ENCODE measurements around the gene GPATCH1.

GPATCH1 gene

DNA sequence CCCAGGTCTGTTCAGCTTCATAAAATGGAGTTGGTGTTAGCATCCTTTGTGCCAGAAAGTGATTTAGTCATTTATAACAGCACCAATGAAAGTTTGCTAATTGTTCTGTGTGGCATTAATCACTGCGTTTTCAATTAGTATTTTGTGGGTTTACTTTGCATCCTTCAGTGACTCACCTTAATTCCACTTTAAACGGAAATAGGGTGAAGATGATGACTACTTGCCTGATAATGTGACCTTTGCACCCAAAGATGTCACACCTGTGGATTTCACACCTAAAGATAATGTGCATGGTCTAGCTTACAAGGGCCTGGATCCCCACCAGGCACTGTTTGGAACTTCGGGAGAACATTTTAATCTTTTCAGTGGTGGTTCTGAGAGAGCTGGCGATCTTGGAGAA is 15.0 kb downstream of the GPATCH1 start:
- H3K4me3 ChIP-seq (ENCODE audit: low read length) = no peak overlapping the region
- H3K9me3 ChIP-seq (ENCODE audit: insufficient read depth, low read depth, low read length) = no peaks in the 10 kb centered on the region
- no peak overlapping the region for H3K9ac ChIP-seq (ENCODE audit: low read depth, low read length)
- H3K4me1 ChIP-seq (ENCODE audit: insufficient read depth, low read length) = no peaks in the 10 kb centered on the region
- H3K36me3 ChIP-seq (ENCODE audit: insufficient read depth, low read depth, low read length) = peaks cover 65% of the 10 kb centered on the region
- H3K27ac ChIP-seq (ENCODE audit: low read length) = no peak overlapping the region
- H3K27me3 ChIP-seq (ENCODE audit: insufficient read depth, low read length) = no peaks in the 10 kb centered on the region

DNA sequence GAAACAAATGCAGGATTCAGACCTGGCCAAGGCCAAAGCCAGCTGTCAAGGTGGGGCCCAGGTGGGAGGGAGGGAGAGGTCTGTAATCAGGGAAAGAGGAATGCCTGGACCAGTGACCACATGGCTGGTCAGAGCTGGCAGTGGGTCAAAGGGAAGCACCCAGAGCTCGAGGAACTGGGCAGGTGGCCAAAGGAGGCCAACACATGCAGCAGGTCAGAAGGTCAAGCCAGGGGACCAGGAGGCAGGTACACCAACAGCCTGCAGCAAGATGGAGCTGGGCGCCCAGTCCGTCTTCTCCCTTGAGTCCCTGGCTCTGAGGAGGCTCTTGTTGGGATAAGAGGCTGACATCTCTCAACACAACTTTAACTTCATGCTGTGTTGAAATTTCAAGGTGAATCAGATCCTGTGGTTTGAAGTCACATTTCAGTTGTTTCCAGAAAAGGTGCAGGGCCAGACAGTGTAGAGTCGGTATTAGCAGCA is 17.1 kb downstream of the GPATCH1 start:
- H3K9me3 ChIP-seq (ENCODE audit: insufficient read depth, low read depth, low read length) = no peaks in the 10 kb centered on the region
- H3K9ac ChIP-seq (ENCODE audit: low read depth, low read length) = no peak overlapping the region
- H3K4me3 ChIP-seq (ENCODE audit: low read length) = no peak overlapping the region
- no peaks in the 10 kb centered on the region for H3K27me3 ChIP-seq (ENCODE audit: insufficient read depth, low read length)
- no peak overlapping the region for H3K27ac ChIP-seq (ENCODE audit: low read length)
- no peaks in the 10 kb centered on the region for H3K4me1 ChIP-seq (ENCODE audit: insufficient read depth, low read length)
- H3K36me3 ChIP-seq (ENCODE audit: insufficient read depth, low read depth, low read length) = peaks cover 63% of the 10 kb centered on the region

DNA sequence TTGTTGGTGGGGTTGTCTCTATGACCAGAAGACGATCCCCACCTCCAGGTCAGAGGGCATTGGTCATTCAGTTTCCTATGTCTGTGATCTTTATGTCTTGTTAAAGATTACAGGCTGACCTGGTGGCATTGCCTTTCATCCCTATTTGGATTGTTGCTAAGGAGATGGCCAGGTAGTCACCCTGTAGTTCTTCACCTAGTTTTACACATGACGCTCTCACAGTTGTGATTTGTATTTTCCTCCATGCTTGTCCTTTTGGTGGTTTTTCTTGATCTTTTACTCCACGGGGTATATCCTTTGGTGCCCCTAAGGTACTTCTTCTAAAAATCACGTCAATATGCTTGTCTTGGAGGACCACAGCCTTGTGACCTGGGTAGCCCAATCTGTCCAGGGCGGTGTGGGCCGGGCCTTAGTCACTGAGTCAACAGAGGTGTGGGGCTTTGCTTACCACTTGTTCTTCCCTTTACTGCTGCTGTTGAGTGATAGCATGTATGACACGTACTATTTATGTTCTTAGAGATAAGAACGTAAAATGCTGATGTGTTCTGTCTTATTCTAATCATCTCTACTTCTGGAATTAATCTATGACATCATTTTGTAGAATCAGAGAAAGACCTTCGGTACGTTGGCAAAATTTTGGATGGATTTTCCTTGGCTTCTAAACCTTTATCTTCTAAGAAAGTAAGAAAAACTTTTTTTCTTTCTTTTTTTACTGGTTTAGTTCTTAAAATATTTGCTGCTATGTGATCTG is 20.1 kb downstream of the GPATCH1 start:
- H3K4me3 ChIP-seq (ENCODE audit: low read length) = no peak overlapping the region

DNA sequence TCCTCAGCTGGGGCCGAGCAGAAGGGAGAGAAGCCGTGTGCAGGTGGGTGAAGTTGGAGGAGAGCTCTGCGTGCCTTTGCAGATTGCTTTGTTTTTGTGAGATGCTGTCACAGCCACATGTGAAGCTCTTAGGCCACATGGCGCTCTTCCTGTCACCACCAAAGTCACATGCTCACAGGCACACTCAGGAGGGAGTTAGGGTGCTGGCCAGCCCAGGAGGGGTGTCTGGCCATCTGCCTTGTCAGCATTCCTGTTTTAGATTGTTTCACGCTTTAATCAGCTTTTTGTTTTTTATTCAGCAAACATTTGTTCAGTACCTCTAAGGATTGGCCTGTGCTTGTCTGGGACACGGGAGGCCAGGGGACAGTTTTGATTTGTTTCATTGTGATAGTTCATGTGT is 21.9 kb downstream of the GPATCH1 start:
- no peaks in the 10 kb centered on the region for H3K4me1 ChIP-seq (ENCODE audit: insufficient read depth, low read length)
- H3K27ac ChIP-seq (ENCODE audit: low read length) = no peak overlapping the region
- no peaks in the 10 kb centered on the region for H3K27me3 ChIP-seq (ENCODE audit: insufficient read depth, low read length)
- peaks cover 46% of the 10 kb centered on the region for H3K36me3 ChIP-seq (ENCODE audit: insufficient read depth, low read depth, low read length)
- H3K4me3 ChIP-seq (ENCODE audit: low read length) = no peak overlapping the region
- no peaks in the 10 kb centered on the region for H3K9me3 ChIP-seq (ENCODE audit: insufficient read depth, low read depth, low read length)
- no peak overlapping the region for H3K9ac ChIP-seq (ENCODE audit: low read depth, low read length)

More for the DNA sequence above, 20.1 kb downstream of the GPATCH1 start:
- Histone ChIP-seq H3K9ac (ENCODE audit: low read depth, low read length) (no peak overlapping the region), H3K4me1 (ENCODE audit: insufficient read depth, low read length) (no peaks in the 10 kb centered on the region), H3K27ac (ENCODE audit: low read length) (no peak overlapping the region), H3K36me3 (ENCODE audit: insufficient read depth, low read depth, low read length) (peaks cover 44% of the 10 kb centered on the region), H3K9me3 (ENCODE audit: insufficient read depth, low read depth, low read length) (no peaks in the 10 kb centered on the region), H3K27me3 (ENCODE audit: insufficient read depth, low read length) (no peaks in the 10 kb centered on the region)

DNA sequence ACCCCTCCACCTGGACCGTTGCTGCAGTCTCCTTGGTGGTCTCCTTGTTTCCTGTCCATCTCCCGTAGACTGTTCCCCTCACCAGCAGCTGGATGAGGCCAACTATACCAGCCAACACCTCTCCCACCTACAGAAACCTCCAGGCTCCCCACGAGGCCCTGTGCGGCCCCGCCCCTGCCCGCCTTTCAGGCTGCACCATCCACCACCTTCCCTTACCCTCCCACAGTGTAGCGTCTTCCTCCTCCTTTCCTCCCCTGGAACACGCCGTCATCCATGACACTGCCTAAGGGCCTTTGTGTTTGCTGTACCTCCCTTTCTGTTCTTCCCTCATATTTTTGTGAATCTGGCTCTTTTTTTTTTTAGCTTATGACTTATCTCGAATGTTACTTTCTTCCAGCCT is 27.2 kb downstream of the GPATCH1 start:
- Histone ChIP-seq H3K27me3 (ENCODE audit: insufficient read depth, low read length) (no peaks in the 10 kb centered on the region), H3K4me1 (ENCODE audit: insufficient read depth, low read length) (no peaks in the 10 kb centered on the region), H3K9ac (ENCODE audit: low read depth, low read length) (no peak overlapping the region), H3K9me3 (ENCODE audit: insufficient read depth, low read depth, low read length) (no peaks in the 10 kb centered on the region), H3K27ac (ENCODE audit: low read length) (no peak overlapping the region), H3K4me3 (ENCODE audit: low read length) (no peak overlapping the region), H3K36me3 (ENCODE audit: insufficient read depth, low read depth, low read length) (peaks cover 55% of the 10 kb centered on the region)

DNA sequence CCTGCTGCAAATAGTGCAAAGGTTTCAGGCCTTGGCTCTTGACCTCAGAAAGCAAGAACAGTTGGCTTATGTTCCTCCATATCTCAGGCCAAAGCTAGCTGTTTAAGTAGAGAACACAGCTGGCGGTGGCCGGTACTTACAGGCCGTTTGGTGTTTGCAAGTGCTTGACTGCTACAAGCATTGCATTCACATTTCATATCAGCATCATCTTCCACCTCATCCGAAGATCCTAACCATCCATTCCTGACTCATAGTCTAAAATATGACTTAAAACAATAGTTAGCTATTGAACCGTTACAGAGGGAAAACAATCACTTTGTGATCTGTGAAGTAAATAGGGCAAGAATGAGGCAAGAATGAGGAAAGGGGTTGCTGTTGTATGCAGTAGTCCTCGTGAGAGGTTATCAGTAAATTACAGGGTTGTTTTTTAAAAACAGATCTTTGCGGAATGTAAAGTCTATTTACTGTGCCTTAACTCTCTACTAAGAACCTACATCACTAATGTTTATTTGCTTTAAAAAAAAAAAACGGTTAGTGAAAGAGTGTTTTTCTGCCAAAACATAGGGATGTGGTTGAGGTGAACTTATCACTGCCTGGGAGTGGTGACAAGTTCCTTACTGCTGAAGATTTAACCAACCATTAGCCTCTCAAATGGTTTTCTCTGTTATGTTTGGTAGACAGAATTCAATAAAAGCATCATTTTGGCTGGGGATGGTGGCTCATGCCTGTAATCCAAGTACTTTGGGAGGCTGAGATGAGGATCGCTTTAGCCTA is 29.3 kb downstream of the GPATCH1 start:
- Histone ChIP-seq H3K9ac (ENCODE audit: low read depth, low read length) (no peak overlapping the region), H3K4me1 (ENCODE audit: insufficient read depth, low read length) (no peaks in the 10 kb centered on the region), H3K4me3 (ENCODE audit: low read length) (no peak overlapping the region), H3K36me3 (ENCODE audit: insufficient read depth, low read depth, low read length) (peaks cover 71% of the 10 kb centered on the region), H3K27ac (ENCODE audit: low read length) (no peak overlapping the region), H3K27me3 (ENCODE audit: insufficient read depth, low read length) (no peaks in the 10 kb centered on the region), H3K9me3 (ENCODE audit: insufficient read depth, low read depth, low read length) (no peaks in the 10 kb centered on the region)

DNA sequence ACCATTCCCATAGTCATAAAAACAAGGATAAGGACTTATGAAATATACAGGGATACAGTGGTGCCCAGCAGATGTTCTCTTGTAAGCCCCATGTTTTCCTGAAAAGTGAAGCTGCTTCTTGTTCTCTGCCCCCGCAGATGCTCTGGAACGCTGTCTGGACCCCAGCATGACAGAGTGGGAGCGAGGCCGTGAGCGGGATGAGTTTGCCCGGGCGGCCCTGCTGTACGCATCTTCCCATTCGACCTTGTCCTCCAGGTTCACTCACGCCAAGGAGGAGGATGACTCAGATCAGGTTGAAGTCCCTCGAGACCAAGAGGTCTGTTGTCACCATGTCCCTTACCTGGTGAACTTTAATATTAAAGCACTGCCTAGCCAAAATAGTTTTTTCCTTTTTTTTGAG is 30.6 kb downstream of the GPATCH1 start:
- Histone ChIP-seq H3K9me3 (ENCODE audit: insufficient read depth, low read depth, low read length) (no peaks in the 10 kb centered on the region), H3K27me3 (ENCODE audit: insufficient read depth, low read length) (no peaks in the 10 kb centered on the region), H3K4me1 (ENCODE audit: insufficient read depth, low read length) (no peaks in the 10 kb centered on the region), H3K27ac (ENCODE audit: low read length) (no peak overlapping the region), H3K9ac (ENCODE audit: low read depth, low read length) (no peak overlapping the region), H3K4me3 (ENCODE audit: low read length) (no peak overlapping the region), H3K36me3 (ENCODE audit: insufficient read depth, low read depth, low read length) (peaks cover 77% of the 10 kb centered on the region)

DNA sequence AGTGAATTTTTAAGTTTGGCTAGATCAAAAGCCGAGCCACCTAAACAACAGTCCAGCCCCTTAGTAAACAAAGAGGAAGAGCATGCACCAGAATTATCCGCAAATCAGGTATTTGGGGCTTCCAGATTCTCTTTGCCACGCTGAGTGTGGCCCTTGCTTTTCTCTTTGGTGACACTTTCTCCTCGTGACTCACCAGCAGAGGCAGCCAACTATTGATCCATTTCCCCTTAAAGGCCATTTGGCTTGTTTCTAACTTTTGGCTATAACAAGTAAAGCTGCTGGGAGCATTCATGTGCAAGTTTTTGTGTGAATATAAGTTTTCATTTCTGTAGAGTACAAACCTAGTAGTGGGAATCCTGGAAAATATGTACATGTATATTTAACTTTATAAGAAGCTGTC is 33.3 kb downstream of the GPATCH1 start:
- Histone ChIP-seq H3K4me3 (ENCODE audit: low read length) (no peak overlapping the region), H3K4me1 (ENCODE audit: insufficient read depth, low read length) (no peaks in the 10 kb centered on the region), H3K27me3 (ENCODE audit: insufficient read depth, low read length) (no peaks in the 10 kb centered on the region), H3K9ac (ENCODE audit: low read depth, low read length) (no peak overlapping the region), H3K27ac (ENCODE audit: low read length) (no peak overlapping the region), H3K9me3 (ENCODE audit: insufficient read depth, low read depth, low read length) (no peaks in the 10 kb centered on the region), H3K36me3 (ENCODE audit: insufficient read depth, low read depth, low read length) (peaks cover 65% of the 10 kb centered on the region)

DNA sequence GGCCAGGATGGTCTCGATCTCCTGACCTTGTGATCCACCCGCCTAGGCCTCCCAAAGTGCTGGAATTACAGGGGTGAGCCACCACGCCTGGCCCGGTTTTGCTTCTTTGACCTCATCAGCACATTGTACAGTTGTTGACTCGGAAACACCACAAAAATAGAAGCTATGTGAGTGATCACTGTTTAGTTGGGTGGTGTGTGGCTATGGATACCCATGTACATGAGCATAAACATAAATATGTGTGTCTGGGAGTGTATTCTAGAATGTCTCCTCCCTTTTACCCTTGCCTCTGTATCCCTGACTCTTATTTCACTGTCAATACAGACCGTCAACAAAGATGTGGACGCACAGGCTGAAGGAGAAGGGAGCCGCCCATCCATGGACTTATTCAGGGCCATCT is 36.5 kb downstream of the GPATCH1 start:
- Histone ChIP-seq H3K9me3 (ENCODE audit: insufficient read depth, low read depth, low read length) (no peaks in the 10 kb centered on the region), H3K9ac (ENCODE audit: low read depth, low read length) (no peak overlapping the region), H3K4me3 (ENCODE audit: low read length) (no peak overlapping the region), H3K4me1 (ENCODE audit: insufficient read depth, low read length) (no peaks in the 10 kb centered on the region), H3K27me3 (ENCODE audit: insufficient read depth, low read length) (no peaks in the 10 kb centered on the region), H3K27ac (ENCODE audit: low read length) (no peak overlapping the region), H3K36me3 (ENCODE audit: insufficient read depth, low read depth, low read length) (peaks cover 41% of the 10 kb centered on the region)

DNA sequence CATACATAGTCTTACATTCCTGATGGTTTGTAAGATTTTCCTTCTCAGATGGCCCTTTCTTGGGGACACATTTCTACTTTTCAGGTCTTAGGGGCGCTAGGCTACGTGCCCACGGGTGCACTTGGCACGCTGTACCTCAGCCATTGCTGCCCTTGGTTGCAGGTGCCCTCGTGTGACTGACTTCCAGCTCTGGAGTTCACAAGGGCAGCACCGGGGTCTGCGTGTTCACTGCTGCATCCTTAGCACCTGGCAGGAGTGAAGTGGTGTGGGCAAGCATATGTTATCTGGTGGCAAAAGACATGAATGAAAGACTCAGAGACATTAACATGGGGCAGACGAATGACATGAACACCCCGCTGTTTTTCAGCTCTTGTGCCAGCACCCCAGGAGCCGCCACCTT is 37.7 kb downstream of the GPATCH1 start:
- peaks cover 31% of the 10 kb centered on the region for H3K36me3 ChIP-seq (ENCODE audit: insufficient read depth, low read depth, low read length)
- no peak overlapping the region for H3K9ac ChIP-seq (ENCODE audit: low read depth, low read length)
- H3K4me3 ChIP-seq (ENCODE audit: low read length) = no peak overlapping the region
- H3K9me3 ChIP-seq (ENCODE audit: insufficient read depth, low read depth, low read length) = no peaks in the 10 kb centered on the region
- H3K4me1 ChIP-seq (ENCODE audit: insufficient read depth, low read length) = no peaks in the 10 kb centered on the region
- no peak overlapping the region for H3K27ac ChIP-seq (ENCODE audit: low read length)
- no peaks in the 10 kb centered on the region for H3K27me3 ChIP-seq (ENCODE audit: insufficient read depth, low read length)

DNA sequence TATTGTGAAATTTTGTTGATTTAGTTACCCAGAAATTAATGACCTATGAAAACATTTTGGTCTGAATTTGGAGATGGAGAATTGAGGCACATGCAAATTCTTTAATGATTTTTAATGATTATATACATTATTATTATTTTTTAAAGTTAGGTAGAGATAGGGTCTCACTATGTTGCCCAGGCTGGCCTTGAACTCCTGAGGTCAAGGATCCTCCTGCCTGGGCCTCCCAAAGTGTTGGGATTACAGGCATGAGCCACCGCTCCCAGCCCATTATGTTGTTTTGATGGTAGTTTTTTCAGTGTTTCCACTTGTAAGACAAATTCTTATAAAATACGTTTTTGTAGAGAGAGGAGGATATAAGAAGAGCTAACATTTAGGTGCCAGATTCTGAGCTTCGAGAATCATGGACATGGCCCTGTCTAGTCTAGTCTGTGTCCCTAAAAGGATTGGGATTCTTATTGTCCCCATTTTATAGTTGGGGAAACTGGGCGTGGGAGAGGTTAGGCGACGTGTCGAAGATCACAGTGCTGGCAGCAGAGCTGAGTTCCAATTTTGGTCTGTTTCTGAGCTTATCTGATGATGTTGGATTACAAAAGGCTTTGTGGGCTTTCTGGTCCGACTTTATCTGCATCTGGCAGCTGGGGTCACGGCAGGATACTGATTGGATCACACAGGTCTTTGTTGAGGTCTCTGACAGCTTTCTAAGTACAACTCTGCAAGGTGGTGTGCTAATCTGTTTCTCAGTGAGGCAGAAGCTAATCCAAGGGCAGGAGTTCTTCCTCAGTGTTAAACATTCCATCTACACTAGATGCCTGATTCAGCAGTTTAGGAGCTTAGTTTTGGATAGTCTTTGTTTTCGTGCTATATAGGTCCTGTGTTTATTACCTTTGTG is 43.5 kb downstream of the GPATCH1 start:
- peaks cover 19% of the 10 kb centered on the region for H3K36me3 ChIP-seq (ENCODE audit: insufficient read depth, low read depth, low read length)
- no peak overlapping the region for H3K27ac ChIP-seq (ENCODE audit: low read length)
- H3K27me3 ChIP-seq (ENCODE audit: insufficient read depth, low read length) = no peaks in the 10 kb centered on the region
- H3K4me3 ChIP-seq (ENCODE audit: low read length) = no peak overlapping the region
- no peaks in the 10 kb centered on the region for H3K4me1 ChIP-seq (ENCODE audit: insufficient read depth, low read length)
- no peaks in the 10 kb centered on the region for H3K9me3 ChIP-seq (ENCODE audit: insufficient read depth, low read depth, low read length)
- H3K9ac ChIP-seq (ENCODE audit: low read depth, low read length) = no peak overlapping the region
